GM18858 (cell line): Measurements from ENCODE around the gene SASS6.
"Not testable (repeated sequence)": the region's sequence is repeated elsewhere in the genome, so short reads cannot be mapped to it uniquely, and the experiment has no call there.

ENCODE experiments used
- ATAC-seq: cut with Tn5 transposase; IDR thresholded peaks from one replicate; pipeline ENCODE4 v1.9.1; 2021; ENCODE audit not compliant: unreplicated experiment

The SASS6 gene

GRCh38 chr1:100051401-100051800, 81.3 kb downstream of the SASS6 start:
- ATAC-seq = no peak

GRCh38 chr1:100050139-100050538, 82.6 kb downstream of the SASS6 start:
- ATAC-seq = no peak

GRCh38 chr1:100047235-100047708, 85.5 kb downstream of the SASS6 start:
- ATAC-seq = not testable (repeated sequence)

- no peak for ATAC-seq
These were observed 87.5 kb downstream of the SASS6 start for GRCh38 chr1:100045206-100045605.

GRCh38 chr1:100039591-100039990, 93.1 kb downstream of the SASS6 start:
- ATAC-seq = no peak

GRCh38 chr1:100038660-100039287, 94.0 kb downstream of the SASS6 start:
- peak; percentile 34 for ATAC-seq

GRCh38 chr1:100037927-100038659, 94.6 kb downstream of the SASS6 start:
- peak; percentile 82 for ATAC-seq

- no peak for ATAC-seq
These were observed 95.1 kb downstream of the SASS6 start for GRCh38 chr1:100037656-100037926.

- no peak for ATAC-seq
These were observed 95.7 kb downstream of the SASS6 start for GRCh38 chr1:100036718-100037655.

GRCh38 chr1:100035214-100035613, 97.5 kb downstream of the SASS6 start:
- no peak for ATAC-seq

- ATAC-seq = no peak
These were observed 98.3 kb downstream of the SASS6 start for GRCh38 chr1:100034470-100034869.
